A549 (cell line): Measurements from ENCODE around the gene ERCC6.

ENCODE experiments used
- CTCF ChIP-seq: fragments of >200 bp; sonication (Bioruptor Twin); formaldehyde crosslinking; IDR thresholded peaks from 3 replicates; pipeline ENCODE4 v1.5.1; 2016
- POLR2A ChIP-seq: IDR thresholded peaks from 2 replicates; pipeline ENCODE4 v1.6.1; 2012; ENCODE audit warnings: mild to moderate bottlenecking, low read length

DNA sequence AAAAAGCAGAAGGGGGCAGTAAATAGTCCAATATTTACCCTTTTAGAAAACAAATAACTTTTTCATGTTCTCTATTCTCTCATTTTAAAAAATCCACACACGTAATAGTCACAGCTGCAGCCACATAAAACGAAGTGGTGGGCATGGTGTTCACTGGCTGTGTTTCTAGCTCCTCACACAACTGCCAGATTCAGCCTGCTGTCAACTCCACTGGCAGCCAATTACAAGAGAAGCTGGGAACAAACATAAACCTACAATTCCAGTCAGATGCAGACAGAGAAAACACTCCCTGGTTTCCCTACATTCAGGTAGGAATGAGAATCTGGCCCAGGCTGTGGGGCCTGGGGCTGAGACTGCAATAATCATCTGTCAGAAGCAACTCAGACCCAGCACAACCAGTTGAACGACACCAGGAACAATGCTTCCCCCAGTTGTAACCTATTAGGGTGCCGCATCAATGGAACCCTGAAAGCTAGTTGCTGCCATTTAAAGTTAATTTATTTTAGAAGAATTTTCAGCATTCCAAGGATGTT lies 29.1 kb downstream of the ERCC6 start:
- TF ChIP-seq POLR2A (no peak), CTCF (no peak)
